Stomach (tissue), 4 donors: ENCODE results near the gene COL25A1.

Experiments used
- EP300 ChIP-seq: sonication (generic); formaldehyde crosslinking; IDR thresholded peaks from one replicate; pipeline ENCODE4 v1.6.1; 2017; ENCODE audit warnings: antibody characterized with exemption
- POLR2A ChIP-seq, 4 donors: fragments of 450-650 bp; IDR thresholded peaks; one replicate each; pipeline ENCODE4 v1.6.1; 2016; ENCODE audit warnings: antibody characterized with exemption in 4 of 4, control low read depth in 2 of 4, mild to moderate bottlenecking in 1 of 4, moderate library complexity in 1 of 4
- POLR2AphosphoS5 ChIP-seq, 3 donors: sonication (generic); formaldehyde crosslinking; IDR thresholded peaks; one replicate each; pipeline ENCODE4 v1.6.1; 2016; ENCODE audit warnings: antibody characterized with exemption in 3 of 3
- TF ChIP-seq, protein P1 (sequence below), 7 experiments: fragments of 450-650 bp in 4 of 7; fragments of 200-600 bp in 3 of 7; sonication (generic) in 3 of 7; IDR thresholded peaks; one replicate each; pipeline ENCODE4 v1.5.1; 2016 to 2019; ENCODE audit warnings: antibody characterized with exemption in 7 of 7, control low read depth in 2 of 7, mild to moderate bottlenecking in 1 of 7

DNA sequence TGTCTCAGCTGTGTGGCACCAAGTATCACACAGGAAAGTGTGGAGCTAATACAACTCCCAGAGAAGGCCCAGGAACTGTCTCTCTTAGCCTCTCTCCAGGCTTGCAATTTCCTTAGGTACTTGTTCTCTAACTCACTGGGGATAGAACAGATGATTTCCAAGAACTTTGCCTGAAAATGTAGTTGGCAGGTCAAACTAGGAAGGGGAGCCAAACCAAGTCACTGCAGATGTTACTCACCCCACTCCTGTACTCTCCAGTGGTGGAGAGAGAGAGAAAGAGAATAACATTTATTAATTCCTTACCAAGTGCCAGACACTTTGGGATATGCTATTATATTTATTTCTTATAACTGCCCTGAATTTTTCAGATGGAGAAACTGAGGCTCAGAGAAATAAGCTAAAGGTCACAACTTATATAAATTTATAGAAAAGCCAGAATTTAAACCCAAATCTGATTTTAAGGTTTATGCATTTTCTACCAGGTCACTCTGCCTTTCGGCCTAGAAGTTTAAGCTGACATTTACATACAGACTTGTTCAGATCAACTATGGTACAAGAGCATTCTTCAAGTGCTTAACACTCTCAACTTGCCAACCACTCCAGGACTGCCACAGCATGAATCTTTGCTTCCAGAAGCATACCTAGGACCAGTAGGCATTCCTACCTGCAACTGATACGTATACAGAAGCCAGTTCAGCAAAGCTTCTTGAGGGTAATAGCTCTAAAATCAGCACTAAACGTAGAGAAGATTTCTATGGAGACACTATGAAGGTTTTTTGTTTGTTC, 291.0 kb downstream of the COL25A1 start:
- TF ChIP-seq, protein P1, sequence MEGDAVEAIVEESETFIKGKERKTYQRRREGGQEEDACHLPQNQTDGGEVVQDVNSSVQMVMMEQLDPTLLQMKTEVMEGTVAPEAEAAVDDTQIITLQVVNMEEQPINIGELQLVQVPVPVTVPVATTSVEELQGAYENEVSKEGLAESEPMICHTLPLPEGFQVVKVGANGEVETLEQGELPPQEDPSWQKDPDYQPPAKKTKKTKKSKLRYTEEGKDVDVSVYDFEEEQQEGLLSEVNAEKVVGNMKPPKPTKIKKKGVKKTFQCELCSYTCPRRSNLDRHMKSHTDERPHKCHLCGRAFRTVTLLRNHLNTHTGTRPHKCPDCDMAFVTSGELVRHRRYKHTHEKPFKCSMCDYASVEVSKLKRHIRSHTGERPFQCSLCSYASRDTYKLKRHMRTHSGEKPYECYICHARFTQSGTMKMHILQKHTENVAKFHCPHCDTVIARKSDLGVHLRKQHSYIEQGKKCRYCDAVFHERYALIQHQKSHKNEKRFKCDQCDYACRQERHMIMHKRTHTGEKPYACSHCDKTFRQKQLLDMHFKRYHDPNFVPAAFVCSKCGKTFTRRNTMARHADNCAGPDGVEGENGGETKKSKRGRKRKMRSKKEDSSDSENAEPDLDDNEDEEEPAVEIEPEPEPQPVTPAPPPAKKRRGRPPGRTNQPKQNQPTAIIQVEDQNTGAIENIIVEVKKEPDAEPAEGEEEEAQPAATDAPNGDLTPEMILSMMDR (IDR thresholded peaks at IDR 0.05): no peak
- TF ChIP-seq POLR2A (IDR thresholded peaks at IDR 0.05) (no peak), EP300 (no peak), POLR2AphosphoS5 (IDR thresholded peaks at IDR 0.05) (no peak)
